GM12891 (cell line): ENCODE measurements around the gene FLT3LG.

Source experiments
- POLR2A ChIP-seq: IDR thresholded peaks from 2 replicates; pipeline ENCODE4 v1.6.1; 2011; ENCODE audit warnings: low read depth, low read length, control low read depth
- POLR2AphosphoS5 ChIP-seq: IDR thresholded peaks from 2 replicates; pipeline ENCODE4 v1.6.1; 2011; ENCODE audit warnings: low read depth, low read length, control low read depth
- TAF1 ChIP-seq: IDR thresholded peaks from 2 replicates; pipeline ENCODE4 v1.6.1; 2011; ENCODE audit warnings: low read depth, low read length, control low read depth

GRCh38 chr19:49431330-49431749, 42.7 kb upstream of the FLT3LG start:
- TF ChIP-seq POLR2AphosphoS5 (no peak), POLR2A (no peak), TAF1 (no peak)
